Stimulated activated CD4-positive, alpha-beta T cell treated with anti-CD3 and anti-CD28 coated beads, TNF-alpha, amount 100 ng/mL, for 4 hours (primary cell): ENCODE data around the gene JMJD4.
"Not testable (repeated sequence)": the region's sequence is repeated elsewhere in the genome, so short reads cannot be mapped to it uniquely, and the experiment has no call there.

Experiments used
- DNase-seq, 3 experiments: peaks; one replicate each; pipeline ENCODE4 v3.0.0-alpha.2; 2020; ENCODE audit warnings: low read depth in 3 of 3

Gene JMJD4

GRCh38 chr1:227733309-227733705 lies 1.8 kb downstream of the JMJD4 start:
- DNase-seq: no peak

GRCh38 chr1:227732586-227733308 lies 2.4 kb downstream of the JMJD4 start:
- DNase-seq: no peak

GRCh38 chr1:227731696-227732585 lies 3.2 kb downstream of the JMJD4 start:
- DNase-seq: no peak

GRCh38 chr1:227731241-227731677 lies 3.8 kb downstream of the JMJD4 start:
- no peak for DNase-seq

- no peak for DNase-seq
Observed at GRCh38 chr1:227730630-227731151, 4.4 kb downstream of the JMJD4 start.

- no peak for DNase-seq
Observed at GRCh38 chr1:227729881-227730629, 5.0 kb downstream of the JMJD4 start.

GRCh38 chr1:227729144-227729880 lies 5.8 kb downstream of the JMJD4 start:
- no peak for DNase-seq

GRCh38 chr1:227728892-227729143 lies 6.3 kb downstream of the JMJD4 start:
- DNase-seq: no peak

GRCh38 chr1:227728059-227728891 lies 6.8 kb downstream of the JMJD4 start:
- DNase-seq: peak; percentile 44 to 57 (median 55)

- no peak for DNase-seq
Observed at GRCh38 chr1:227726924-227727599, 8.0 kb downstream of the JMJD4 start.

GRCh38 chr1:227726318-227726717 lies 8.8 kb downstream of the JMJD4 start:
- no peak for DNase-seq

GRCh38 chr1:227725046-227725445 lies 10.1 kb downstream of the JMJD4 start:
- no peak for DNase-seq

GRCh38 chr1:227723474-227723873 lies 11.6 kb downstream of the JMJD4 start:
- DNase-seq: no peak

- no peak for DNase-seq
Observed at GRCh38 chr1:227718932-227719331, 16.2 kb downstream of the JMJD4 start.

GRCh38 chr1:227712648-227713047 lies 22.5 kb downstream of the JMJD4 start:
- DNase-seq: no peak

- not testable (repeated sequence) for DNase-seq
Observed at GRCh38 chr1:227710474-227710873, 24.6 kb downstream of the JMJD4 start.

GRCh38 chr1:227709451-227709850 lies 25.7 kb downstream of the JMJD4 start:
- DNase-seq: no peak

GRCh38 chr1:227707846-227708245 lies 27.3 kb downstream of the JMJD4 start:
- no peak for DNase-seq

- not testable (repeated sequence) for DNase-seq
Observed at GRCh38 chr1:227701631-227702030, 33.5 kb downstream of the JMJD4 start.

- no peak for DNase-seq
Observed at GRCh38 chr1:227697321-227697864, 37.7 kb downstream of the JMJD4 start.
